ENCODE measurements around the gene CAPN1. TPM values are rescaled to one million over a fixed set of nuclear protein-coding genes. Genes with fewer than 3 reads are reported as not detected.
A peak's percentile ranks its signal among the peaks of the same experiment; 100 is the strongest.

CAPN1 gene
- total and polyA plus RNA-seq, 2 donors from 2014 or later = 92.5 to 328 TPM

DNA sequence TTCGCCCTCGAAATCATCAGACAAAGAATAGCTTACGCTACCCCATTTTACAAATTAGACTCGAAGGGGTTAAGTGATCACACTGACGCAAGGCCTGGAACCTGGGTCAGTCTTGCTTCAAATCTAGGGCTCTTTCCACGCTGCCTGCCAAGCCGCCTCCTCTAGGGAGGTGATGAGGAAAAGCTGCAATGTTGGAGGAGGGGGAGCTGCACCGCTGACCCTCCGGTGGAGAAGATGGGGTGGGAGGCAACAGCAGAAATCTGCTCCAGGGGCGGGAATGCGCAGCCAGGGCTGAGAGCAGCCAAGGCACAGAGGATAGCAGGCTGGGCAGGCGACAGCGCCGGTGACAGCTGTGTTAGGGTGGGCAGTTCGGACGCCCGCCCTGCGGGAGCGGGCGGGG lies 48.0 kb upstream of the CAPN1 start:
- Histone ChIP-seq H3K4me3 (ENCODE audit: low read length in 3 of 3) (peak overlapping the region; percentile 85 to 94 (median 92)), H3K9me3 (ENCODE audit: control insufficient read depth in 2 of 3, insufficient read depth in 1 of 3, low read length in 3 of 3) (no peaks in the 10 kb centered on the region), H3K9ac (ENCODE audit: low read length in 3 of 3) (peak overlapping the region; percentile 57 to 99 (median 86)), H3K27me3 (ENCODE audit: control insufficient read depth, insufficient read depth, low read length) (no peaks in the 10 kb centered on the region), H3K36me3 (ENCODE audit: control insufficient read depth in 2 of 3, insufficient read depth in 3 of 3, low read length in 3 of 3) (peaks cover 4 to 35% (median 17%) of the 10 kb centered on the region in 3 donors), H3K27ac (ENCODE audit: low read depth in 2 of 2, low read length in 2 of 2) (peak overlapping the region; percentile 99), H3K4me1 (ENCODE audit: control insufficient read depth in 2 of 3, insufficient read depth in 2 of 3, low read depth in 1 of 3, low read length in 3 of 3) (peaks cover 3 to 22% (median 15%) of the 10 kb centered on the region in 3 donors)
- TF ChIP-seq, protein P1, sequence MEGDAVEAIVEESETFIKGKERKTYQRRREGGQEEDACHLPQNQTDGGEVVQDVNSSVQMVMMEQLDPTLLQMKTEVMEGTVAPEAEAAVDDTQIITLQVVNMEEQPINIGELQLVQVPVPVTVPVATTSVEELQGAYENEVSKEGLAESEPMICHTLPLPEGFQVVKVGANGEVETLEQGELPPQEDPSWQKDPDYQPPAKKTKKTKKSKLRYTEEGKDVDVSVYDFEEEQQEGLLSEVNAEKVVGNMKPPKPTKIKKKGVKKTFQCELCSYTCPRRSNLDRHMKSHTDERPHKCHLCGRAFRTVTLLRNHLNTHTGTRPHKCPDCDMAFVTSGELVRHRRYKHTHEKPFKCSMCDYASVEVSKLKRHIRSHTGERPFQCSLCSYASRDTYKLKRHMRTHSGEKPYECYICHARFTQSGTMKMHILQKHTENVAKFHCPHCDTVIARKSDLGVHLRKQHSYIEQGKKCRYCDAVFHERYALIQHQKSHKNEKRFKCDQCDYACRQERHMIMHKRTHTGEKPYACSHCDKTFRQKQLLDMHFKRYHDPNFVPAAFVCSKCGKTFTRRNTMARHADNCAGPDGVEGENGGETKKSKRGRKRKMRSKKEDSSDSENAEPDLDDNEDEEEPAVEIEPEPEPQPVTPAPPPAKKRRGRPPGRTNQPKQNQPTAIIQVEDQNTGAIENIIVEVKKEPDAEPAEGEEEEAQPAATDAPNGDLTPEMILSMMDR (IDR thresholded peaks at IDR 0.05; ENCODE audit: borderline replicate concordance, extremely low read depth, insufficient read depth) = no peak
- peak in 4 of 5 donors; percentile 11 to 81 (median 31) for DNase-seq
- intact Hi-C loops (cut with DNase I) = no loop called here
- FAIRE-seq = no peak

DNA sequence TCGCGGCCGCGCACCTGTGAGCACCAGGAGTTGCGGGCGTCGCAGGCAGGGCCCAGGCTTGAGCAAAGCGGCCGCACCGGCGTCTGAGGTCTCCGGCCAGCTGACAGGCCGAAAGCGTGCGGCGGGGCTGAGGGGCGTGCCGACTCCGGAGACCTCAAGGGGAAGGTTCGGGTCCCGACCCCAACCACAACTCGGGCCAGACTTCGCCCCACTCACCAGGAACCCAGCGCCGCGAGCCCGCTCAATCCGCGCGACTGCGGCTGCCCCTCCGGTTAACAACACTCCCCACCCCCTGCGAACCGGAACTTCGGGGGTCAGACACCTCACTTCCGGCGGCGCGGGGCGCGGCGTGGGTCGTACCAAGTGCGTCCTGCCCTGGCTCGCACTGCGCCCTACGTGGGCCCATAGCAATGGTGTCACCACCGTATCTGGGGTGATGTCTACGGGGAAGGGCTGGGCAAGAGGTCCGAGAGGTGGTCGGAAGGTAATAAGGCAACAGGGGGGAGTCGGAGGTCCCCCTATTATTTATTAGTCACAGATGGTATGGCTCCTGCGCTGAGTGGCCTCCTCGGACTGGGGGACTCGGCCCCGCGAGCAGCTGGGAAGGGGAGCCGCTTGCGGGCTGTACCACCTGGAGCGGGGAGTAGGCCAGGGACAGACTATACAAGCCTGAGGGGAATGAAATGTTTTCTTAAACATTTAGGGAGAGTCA lies 47.3 kb upstream of the CAPN1 start, which contains the start of gene SYVN1:
Gene SYVN1 (minus strand): TSS at position 280 of the 712 bp plus-strand sequence. CDS start 918 bp downstream, outside the sequence.
- H3K36me3 ChIP-seq (ENCODE audit: control insufficient read depth in 2 of 3, insufficient read depth in 3 of 3, low read length in 3 of 3) = peaks cover 0 to 29% (median 14%) of the 10 kb centered on the region in 3 donors
- H3K27me3 ChIP-seq (ENCODE audit: control insufficient read depth, insufficient read depth, low read length) = no peaks in the 10 kb centered on the region
- H3K27ac ChIP-seq (ENCODE audit: low read depth in 2 of 2, low read length in 2 of 2) = peak within 1 kb of the TSS; percentile 99
- TF ChIP-seq, protein P1 (IDR thresholded peaks at IDR 0.05; ENCODE audit: borderline replicate concordance, extremely low read depth, insufficient read depth) = no peak
- H3K9ac ChIP-seq (ENCODE audit: low read length in 3 of 3) = peak within 1 kb of the TSS; percentile 57 to 99 (median 86)
- peaks cover 3 to 22% (median 15%) of the 10 kb centered on the region in 3 donors for H3K4me1 ChIP-seq (ENCODE audit: control insufficient read depth in 2 of 3, insufficient read depth in 2 of 3, low read depth in 1 of 3, low read length in 3 of 3)
- peak within 1 kb of the TSS; percentile 85 to 94 (median 92) for H3K4me3 ChIP-seq (ENCODE audit: low read length in 3 of 3)
- FAIRE-seq = no peak
- DNase-seq = peak; percentile 90 to 97 (median 95)
- no peaks in the 10 kb centered on the region for H3K9me3 ChIP-seq (ENCODE audit: control insufficient read depth in 2 of 3, insufficient read depth in 1 of 3, low read length in 3 of 3)
- intact Hi-C loops (cut with DNase I) = no loop called here

DNA sequence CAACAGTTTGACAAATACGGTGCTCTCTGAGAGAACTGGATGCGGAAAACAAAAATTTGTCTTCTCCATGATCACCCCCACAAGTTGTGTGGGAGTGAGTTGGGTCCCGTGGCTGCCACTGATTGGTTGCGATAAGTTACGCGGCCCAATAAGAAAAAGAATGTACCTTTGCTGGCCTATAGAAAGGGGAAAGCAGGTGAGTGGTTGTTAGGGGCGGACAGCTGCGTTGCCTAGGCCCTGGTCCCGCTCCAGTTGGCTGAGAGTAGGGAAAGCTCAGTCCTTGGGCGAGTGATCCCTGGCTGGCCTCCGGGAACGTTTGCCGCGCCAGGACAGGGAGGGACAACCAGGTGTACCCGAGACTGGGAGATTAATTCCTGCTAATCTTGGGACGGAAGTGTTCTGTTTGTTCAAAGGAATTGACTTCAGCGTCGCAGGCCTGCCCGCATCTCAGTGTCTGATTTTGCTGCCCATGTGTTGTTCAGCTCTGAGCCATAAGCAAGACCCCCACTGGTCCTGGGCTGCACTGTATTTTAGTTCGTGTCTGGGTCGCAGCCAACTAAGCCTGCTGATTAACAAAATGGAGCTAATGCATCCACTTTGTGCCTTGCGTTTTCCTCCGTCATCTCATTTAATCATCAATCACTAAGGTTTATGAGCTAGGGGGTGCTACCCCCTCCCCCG lies 46.6 kb upstream of the CAPN1 start:
- TF ChIP-seq, protein P1 (IDR thresholded peaks at IDR 0.05; ENCODE audit: borderline replicate concordance, extremely low read depth, insufficient read depth) = no peak
- intact Hi-C loops (cut with DNase I) = no loop called here
- Histone ChIP-seq H3K4me3 (ENCODE audit: low read length in 3 of 3) (peak overlapping the region; percentile 85 to 94 (median 92)), H3K4me1 (ENCODE audit: control insufficient read depth in 2 of 3, insufficient read depth in 2 of 3, low read depth in 1 of 3, low read length in 3 of 3) (peaks cover 3 to 22% (median 15%) of the 10 kb centered on the region in 3 donors), H3K9me3 (ENCODE audit: control insufficient read depth in 2 of 3, insufficient read depth in 1 of 3, low read length in 3 of 3) (no peaks in the 10 kb centered on the region), H3K36me3 (ENCODE audit: control insufficient read depth in 2 of 3, insufficient read depth in 3 of 3, low read length in 3 of 3) (peaks cover 0 to 22% (median 9%) of the 10 kb centered on the region in 3 donors), H3K27me3 (ENCODE audit: control insufficient read depth, insufficient read depth, low read length) (no peaks in the 10 kb centered on the region), H3K27ac (ENCODE audit: low read depth in 2 of 2, low read length in 2 of 2) (peak overlapping the region; percentile 99), H3K9ac (ENCODE audit: low read length in 3 of 3) (peak overlapping the region; percentile 57 to 99 (median 86))
- peak; percentile 96 for FAIRE-seq
- peak; percentile 96 to 98 (median 96) for DNase-seq

All from kidney (tissue), 14 donors.